ENCODE results near the gene GREB1. TPM values are rescaled to one million over a fixed set of nuclear protein-coding genes. Genes with fewer than 3 reads are reported as not detected.

Gene GREB1
- total RNA-seq, 1 experiment from 2014 or later = 6.2 TPM

DNA sequence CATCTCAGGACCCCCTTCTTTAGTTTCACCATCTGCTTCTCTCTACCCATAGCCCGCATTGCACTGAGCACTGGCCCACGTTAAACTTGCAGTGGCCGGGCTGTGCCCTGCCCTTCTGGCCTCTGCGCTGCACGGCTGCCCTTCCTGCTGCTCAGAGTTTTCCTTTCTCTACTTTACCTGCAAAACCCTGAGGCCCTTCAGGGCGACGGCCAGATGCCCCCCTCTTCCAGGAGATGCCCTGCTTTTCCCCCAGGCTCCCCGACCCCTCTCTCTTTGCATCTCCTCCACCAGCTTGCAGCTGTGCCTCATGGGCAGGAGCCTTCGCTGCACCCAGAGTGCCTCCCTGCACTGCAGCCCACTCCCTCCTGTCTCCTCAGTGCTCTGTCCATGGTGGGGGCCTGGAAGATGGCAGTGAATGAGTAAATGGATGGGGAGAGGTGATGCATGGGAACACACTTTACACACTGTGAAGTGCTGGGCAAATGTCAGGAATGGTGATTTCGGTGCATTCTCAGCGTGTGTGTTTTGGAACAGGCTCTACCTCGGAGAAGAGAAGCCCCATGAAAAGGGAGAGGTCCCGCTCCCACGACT lies 82.3 kb downstream of the GREB1 start:
- Histone ChIP-seq H3K79me2 (ENCODE audit: insufficient read depth, low read length) (no peaks in the 10 kb centered on the region), H3K4me1 (ENCODE audit: control insufficient read depth in 1 of 2, insufficient read depth in 2 of 2, low read length in 2 of 2) (peaks cover 0 to 5% of the 10 kb centered on the region in 2 experiments; a peak in 2 of 4 replicates), H3K36me3 (ENCODE audit: control insufficient read depth in 1 of 2, insufficient read depth in 2 of 2, low read length in 2 of 2) (no peaks in the 10 kb centered on the region), H3K27me3 (ENCODE audit: insufficient read depth, low read length) (no peaks in the 10 kb centered on the region), H3K9ac (ENCODE audit: low read length) (no peak overlapping the region), H4K20me1 (ENCODE audit: insufficient read depth) (no peaks in the 10 kb centered on the region), H3K9me3 (ENCODE audit: control insufficient read depth in 1 of 2, insufficient read depth in 1 of 2, low read depth in 1 of 2, low read length in 2 of 2) (no peaks in the 10 kb centered on the region), H3K4me3 (replicated peaks in 1 of 2; ENCODE audit: low read depth in 1 of 2, low read length in 2 of 2) (no peak overlapping the region), H3K27ac (ENCODE audit: low read depth, low read length) (no peak overlapping the region), H2AFZ (ENCODE audit: low read depth, low read length, poor library complexity, severe bottlenecking) (no peak overlapping the region), H3K4me2 (ENCODE audit: low read length) (no peak overlapping the region), H3K9me2 (ENCODE audit: insufficient read depth) (no peaks in the 10 kb centered on the region)
- DNase-seq (ENCODE audit: low read depth, low spot score) = no peak
- ChIA-PET RAD21 (ENCODE audit: low non-redundant PET in 1 of 2, low total read pairs in 2 of 2, uncharacterized antibody in 2 of 2, unreplicated experiment in 2 of 2) (no interaction called here), POLR2A (no interaction called here), CTCF (no interaction called here)
- TF ChIP-seq, protein P1, sequence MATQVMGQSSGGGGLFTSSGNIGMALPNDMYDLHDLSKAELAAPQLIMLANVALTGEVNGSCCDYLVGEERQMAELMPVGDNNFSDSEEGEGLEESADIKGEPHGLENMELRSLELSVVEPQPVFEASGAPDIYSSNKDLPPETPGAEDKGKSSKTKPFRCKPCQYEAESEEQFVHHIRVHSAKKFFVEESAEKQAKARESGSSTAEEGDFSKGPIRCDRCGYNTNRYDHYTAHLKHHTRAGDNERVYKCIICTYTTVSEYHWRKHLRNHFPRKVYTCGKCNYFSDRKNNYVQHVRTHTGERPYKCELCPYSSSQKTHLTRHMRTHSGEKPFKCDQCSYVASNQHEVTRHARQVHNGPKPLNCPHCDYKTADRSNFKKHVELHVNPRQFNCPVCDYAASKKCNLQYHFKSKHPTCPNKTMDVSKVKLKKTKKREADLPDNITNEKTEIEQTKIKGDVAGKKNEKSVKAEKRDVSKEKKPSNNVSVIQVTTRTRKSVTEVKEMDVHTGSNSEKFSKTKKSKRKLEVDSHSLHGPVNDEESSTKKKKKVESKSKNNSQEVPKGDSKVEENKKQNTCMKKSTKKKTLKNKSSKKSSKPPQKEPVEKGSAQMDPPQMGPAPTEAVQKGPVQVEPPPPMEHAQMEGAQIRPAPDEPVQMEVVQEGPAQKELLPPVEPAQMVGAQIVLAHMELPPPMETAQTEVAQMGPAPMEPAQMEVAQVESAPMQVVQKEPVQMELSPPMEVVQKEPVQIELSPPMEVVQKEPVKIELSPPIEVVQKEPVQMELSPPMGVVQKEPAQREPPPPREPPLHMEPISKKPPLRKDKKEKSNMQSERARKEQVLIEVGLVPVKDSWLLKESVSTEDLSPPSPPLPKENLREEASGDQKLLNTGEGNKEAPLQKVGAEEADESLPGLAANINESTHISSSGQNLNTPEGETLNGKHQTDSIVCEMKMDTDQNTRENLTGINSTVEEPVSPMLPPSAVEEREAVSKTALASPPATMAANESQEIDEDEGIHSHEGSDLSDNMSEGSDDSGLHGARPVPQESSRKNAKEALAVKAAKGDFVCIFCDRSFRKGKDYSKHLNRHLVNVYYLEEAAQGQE (IDR thresholded peaks at IDR 0.05; ENCODE audit: low read depth) = peak; percentile 14
- TF ChIP-seq CBX3 (IDR thresholded peaks at IDR 0.05; ENCODE audit: low read depth) = no peak
- TF ChIP-seq SP1 (IDR thresholded peaks at IDR 0.05; ENCODE audit: low read depth) = no peak
- intact Hi-C loops (cut with micrococcal nuclease) = no loop called here
- ATAC-seq = no peak
- no TSS peak for BruUV-seq (replicated peaks)

DNA sequence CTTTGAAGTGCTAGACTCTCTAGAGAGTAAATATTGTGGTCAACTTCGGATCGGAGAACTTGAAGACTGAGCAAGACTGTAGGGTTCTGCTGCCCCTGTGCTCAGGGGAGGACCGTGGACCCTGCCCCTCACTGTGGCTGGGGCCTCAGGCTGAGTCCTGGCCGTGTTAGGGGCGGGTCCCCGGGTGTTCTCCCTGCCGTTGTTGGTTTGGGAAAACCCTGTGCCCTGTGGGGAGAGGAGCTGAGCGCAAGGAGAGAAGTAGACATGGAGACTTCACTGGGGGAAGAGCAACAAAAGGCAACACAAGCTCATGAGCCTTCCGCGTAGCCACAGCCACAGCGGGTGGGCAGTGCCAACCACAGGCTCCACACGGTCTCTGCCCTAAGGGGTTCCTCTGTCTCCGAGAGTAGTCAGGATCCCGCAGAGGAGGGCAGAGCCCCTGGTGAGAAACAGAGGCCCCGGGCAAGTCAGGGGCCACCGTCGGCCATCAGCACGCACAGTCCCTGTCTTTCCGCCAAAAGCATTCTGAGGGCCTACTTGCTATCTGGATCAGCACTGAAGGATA lies 83.1 kb downstream of the GREB1 start:
- DNase-seq (ENCODE audit: low read depth, low spot score) (no peak), ATAC-seq (no peak)
- Histone ChIP-seq H3K9me3 (ENCODE audit: control insufficient read depth in 1 of 2, insufficient read depth in 1 of 2, low read depth in 1 of 2, low read length in 2 of 2) (no peaks in the 10 kb centered on the region), H3K4me1 (ENCODE audit: control insufficient read depth in 1 of 2, insufficient read depth in 2 of 2, low read length in 2 of 2) (no peaks in the 10 kb centered on the region; a peak in 1 of 4 replicates), H4K20me1 (ENCODE audit: insufficient read depth) (no peaks in the 10 kb centered on the region), H3K27me3 (ENCODE audit: insufficient read depth, low read length) (no peaks in the 10 kb centered on the region), H3K9ac (ENCODE audit: low read length) (no peak overlapping the region), H3K4me3 (replicated peaks in 1 of 2; ENCODE audit: low read depth in 1 of 2, low read length in 2 of 2) (no peak overlapping the region), H3K9me2 (ENCODE audit: insufficient read depth) (no peaks in the 10 kb centered on the region), H3K27ac (ENCODE audit: low read depth, low read length) (no peak overlapping the region), H3K36me3 (ENCODE audit: control insufficient read depth in 1 of 2, insufficient read depth in 2 of 2, low read length in 2 of 2) (no peaks in the 10 kb centered on the region), H2AFZ (ENCODE audit: low read depth, low read length, poor library complexity, severe bottlenecking) (no peak overlapping the region), H3K79me2 (ENCODE audit: insufficient read depth, low read length) (no peaks in the 10 kb centered on the region), H3K4me2 (ENCODE audit: low read length) (no peak overlapping the region)
- ChIA-PET POLR2A (no interaction called here), CTCF (no interaction called here), RAD21 (ENCODE audit: low non-redundant PET in 1 of 2, low total read pairs in 2 of 2, uncharacterized antibody in 2 of 2, unreplicated experiment in 2 of 2) (no interaction called here)
- BruUV-seq (replicated peaks) = no TSS peak
- intact Hi-C loops (cut with micrococcal nuclease) = no loop called here
- no peak for TF ChIP-seq CEBPB (IDR thresholded peaks at IDR 0.05; ENCODE audit: low read depth)
- TF ChIP-seq, protein P2, sequence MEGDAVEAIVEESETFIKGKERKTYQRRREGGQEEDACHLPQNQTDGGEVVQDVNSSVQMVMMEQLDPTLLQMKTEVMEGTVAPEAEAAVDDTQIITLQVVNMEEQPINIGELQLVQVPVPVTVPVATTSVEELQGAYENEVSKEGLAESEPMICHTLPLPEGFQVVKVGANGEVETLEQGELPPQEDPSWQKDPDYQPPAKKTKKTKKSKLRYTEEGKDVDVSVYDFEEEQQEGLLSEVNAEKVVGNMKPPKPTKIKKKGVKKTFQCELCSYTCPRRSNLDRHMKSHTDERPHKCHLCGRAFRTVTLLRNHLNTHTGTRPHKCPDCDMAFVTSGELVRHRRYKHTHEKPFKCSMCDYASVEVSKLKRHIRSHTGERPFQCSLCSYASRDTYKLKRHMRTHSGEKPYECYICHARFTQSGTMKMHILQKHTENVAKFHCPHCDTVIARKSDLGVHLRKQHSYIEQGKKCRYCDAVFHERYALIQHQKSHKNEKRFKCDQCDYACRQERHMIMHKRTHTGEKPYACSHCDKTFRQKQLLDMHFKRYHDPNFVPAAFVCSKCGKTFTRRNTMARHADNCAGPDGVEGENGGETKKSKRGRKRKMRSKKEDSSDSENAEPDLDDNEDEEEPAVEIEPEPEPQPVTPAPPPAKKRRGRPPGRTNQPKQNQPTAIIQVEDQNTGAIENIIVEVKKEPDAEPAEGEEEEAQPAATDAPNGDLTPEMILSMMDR (IDR thresholded peaks at IDR 0.05 in 2 of 3, conservative IDR thresholded peaks at IDR 0.05 in 1 of 3; ENCODE audit: borderline replicate concordance in 1 of 3, insufficient read depth in 1 of 3, low read depth in 2 of 3, low read length in 2 of 3) = no peak
- TF ChIP-seq SP1 (IDR thresholded peaks at IDR 0.05; ENCODE audit: low read depth) = no peak
- TF ChIP-seq ZFX (IDR thresholded peaks at IDR 0.05) = no peak
- TF ChIP-seq, protein P3, sequence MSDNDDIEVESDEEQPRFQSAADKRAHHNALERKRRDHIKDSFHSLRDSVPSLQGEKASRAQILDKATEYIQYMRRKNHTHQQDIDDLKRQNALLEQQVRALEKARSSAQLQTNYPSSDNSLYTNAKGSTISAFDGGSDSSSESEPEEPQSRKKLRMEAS (IDR thresholded peaks at IDR 0.05) = no peak
- no peak for TF ChIP-seq ATF3 (IDR thresholded peaks at IDR 0.05)
- TF ChIP-seq, protein P1 (IDR thresholded peaks at IDR 0.05; ENCODE audit: low read depth) = no peak
- no peak for TF ChIP-seq POLR2A (IDR thresholded peaks at IDR 0.05; ENCODE audit: borderline replicate concordance, extremely low read depth, insufficient read depth, insufficient read length)
